ENCODE measurements around the gene DCXR.

GRCh38 chr17:82006468-82007227 is 30.8 kb downstream of the DCXR start:
- TF ChIP-seq POLR2A (IDR thresholded peaks at IDR 0.05; ENCODE audit: low read depth, low read length): no peak
- TF ChIP-seq TAF1 (IDR thresholded peaks at IDR 0.05; ENCODE audit: low read depth, low read length): no peak
- no peak for TF ChIP-seq SPI1 (IDR thresholded peaks at IDR 0.05; ENCODE audit: low read depth, low read length)
- TF ChIP-seq POLR2AphosphoS5 (IDR thresholded peaks at IDR 0.05; ENCODE audit: low read depth, low read length): no peak
